HG03095 (cell line): ENCODE measurements around the gene ITPR2.

Experiments used
- ATAC-seq: cut with Tn5 transposase; IDR thresholded peaks from one replicate; pipeline ENCODE4 v1.9.1; 2021; ENCODE audit warnings: moderate library complexity; ENCODE audit not compliant: unreplicated experiment

Gene ITPR2

DNA sequence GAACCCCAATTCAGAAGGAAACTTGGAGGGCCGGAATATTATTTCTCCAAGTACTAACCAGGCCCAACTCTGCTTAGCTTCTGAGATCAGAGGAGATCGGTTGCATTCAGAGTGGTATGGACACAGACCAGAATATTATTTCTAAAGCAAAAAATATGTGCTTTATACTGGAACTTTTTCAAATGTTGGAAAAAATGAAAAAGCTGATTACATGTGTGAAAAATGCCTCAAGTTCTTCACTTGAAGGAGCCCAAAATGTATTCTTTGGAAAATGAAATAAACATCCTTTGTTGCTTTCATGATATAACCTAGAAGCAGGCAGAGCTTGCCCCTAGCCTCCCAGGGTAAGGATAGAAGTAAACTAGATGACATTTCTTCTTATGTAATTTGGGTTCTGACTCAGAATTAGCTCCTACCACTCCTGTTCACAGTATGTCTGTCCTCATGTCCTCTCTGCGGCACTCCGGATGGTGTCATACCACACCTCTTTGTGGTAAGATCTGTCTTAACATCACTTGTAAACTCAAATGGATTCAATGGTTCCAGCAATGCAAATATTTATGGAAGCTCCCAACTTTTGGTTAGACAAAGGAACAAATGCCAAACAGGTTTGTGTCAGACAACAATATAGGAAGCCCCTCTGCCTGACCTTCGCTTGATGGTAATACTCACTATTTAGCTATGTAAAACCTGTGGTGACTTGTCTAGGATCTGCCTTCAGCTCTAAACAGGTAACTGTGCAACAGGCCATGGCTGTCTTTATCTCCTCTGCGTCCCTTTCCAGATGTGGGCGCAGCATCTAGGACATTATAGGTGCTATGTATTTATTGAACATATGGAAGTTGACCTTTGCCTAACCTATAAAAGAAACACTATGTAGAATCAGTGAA, 459.1 kb downstream of the ITPR2 start:
- no peak for ATAC-seq

DNA sequence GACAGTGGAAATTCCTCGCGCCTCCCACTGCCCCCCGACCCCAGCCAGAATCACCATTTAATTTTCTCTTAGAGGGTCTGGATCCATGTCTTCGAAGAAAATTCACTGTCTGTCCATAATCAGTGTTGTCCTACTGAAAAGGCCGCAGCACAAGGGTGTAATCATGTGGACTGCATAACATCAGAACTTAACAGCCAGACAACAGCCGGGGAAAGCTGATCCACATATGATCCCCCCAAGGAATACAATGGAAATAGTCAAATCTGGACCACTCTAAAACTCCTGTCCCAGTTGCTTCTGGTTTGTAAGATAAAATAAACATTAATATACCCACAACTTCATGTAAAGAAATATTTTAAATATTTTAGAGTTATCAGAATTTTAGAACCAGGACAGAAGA, 460.1 kb downstream of the ITPR2 start:
- no peak for ATAC-seq

DNA sequence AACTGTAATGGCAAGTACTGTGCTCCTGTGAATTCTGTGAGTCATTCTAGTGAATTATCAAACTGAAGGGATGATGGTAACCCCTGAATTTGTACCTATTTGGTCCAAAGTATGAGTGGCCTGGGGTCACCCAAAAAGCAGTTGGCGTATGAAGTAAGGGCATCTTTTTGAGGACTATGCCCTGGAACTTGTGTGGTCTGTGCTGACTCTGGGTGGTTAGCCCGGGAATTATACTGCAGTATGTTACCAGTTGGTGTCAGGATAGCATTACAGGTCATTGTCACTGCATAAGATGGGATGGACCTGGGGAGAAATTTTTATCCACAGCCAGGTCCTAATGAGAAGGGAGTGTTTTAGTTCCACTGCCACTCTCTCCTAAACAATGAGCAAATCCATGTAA, 462.9 kb downstream of the ITPR2 start:
- ATAC-seq = no peak

DNA sequence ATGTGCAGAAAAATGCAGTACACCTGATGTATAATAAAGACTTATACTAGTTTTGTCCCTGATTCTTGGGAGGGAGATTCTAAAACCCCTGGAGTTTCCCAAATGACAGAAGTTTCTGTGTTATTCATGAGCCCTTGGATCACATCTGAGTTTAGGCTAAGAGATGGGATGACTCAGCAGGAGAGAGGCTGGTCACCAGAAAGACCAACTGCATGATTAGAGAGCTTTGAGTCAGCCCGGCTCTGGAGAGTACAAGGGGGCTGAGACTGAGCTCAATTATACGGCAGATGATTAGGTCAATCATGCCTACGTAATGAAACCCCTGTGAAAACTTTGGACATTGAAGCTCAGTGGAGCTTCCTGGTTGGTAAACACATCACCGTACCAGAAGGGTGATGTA, 463.4 kb downstream of the ITPR2 start:
- ATAC-seq = no peak

DNA sequence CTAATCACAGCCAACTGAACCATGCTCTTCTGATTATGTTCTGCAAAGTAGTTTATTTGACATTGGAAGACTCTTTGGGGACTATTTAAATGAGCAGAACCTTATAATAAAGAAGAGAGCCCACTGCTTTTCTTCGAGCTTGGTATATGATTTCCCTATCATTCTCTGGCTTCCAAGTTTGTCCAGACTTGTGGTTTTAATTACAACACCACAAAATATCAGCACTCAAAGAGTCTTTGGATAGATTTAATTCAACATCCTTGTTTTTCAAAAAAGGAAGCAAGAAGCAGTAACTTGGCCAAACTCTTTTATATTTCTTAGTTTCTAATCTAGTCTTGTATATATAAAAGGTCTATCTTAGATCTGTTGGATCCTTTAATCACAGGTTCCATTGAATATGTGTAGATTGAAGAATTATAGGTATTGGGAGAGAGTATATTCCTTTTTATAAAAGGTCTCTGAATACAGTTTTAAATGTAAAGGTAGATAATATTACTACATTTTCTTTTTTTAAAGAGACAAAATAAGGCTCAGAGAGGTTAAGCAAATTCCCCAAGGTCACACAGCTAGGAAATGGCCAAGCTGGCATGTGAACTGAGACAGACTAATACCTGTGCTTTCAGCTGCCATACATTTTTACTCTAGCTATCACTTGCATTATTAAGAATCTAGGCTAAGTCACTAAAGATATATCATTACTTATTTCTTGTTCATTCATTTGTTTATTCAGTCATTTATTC, 464.8 kb downstream of the ITPR2 start:
- no peak for ATAC-seq

DNA sequence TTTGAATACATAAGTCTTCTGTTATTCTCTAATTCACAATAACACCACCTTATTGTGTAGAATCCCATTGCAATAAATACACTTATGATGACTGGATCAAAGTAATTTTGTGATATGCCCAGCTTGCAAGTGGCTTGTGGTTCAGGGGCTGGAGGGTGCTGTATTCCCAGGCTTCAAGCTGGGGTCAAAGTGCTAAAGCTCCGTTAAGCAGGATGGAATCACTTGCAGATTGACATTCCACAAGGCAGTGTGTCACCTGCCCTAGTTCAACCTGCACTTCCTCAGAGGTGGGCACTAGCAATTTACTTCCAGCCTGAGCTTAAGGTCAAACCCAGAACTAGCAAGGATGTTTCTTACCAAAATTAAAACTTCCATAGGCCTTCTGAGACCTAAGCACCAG, 471.0 kb downstream of the ITPR2 start:
- ATAC-seq = no peak

DNA sequence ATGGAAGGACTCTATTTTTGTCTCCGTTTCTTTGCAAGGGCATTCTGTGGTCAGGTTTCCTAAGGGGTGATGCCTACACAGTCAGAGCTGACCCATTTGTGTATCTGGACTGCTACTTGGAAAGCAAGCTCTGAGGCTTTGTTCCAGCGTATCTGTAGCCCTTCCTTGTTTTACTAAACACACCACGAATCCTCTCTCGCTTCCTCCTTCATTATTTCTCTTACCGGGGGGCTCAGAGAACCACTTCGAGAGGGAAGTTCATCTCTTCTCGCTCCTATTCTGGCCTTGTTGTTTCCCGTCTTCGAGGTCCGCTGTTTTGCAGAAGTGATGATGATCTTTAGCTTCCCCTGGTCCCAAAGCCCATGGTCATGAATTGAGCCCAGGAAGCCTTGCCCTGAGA, 472.9 kb downstream of the ITPR2 start:
- ATAC-seq = no peak

DNA sequence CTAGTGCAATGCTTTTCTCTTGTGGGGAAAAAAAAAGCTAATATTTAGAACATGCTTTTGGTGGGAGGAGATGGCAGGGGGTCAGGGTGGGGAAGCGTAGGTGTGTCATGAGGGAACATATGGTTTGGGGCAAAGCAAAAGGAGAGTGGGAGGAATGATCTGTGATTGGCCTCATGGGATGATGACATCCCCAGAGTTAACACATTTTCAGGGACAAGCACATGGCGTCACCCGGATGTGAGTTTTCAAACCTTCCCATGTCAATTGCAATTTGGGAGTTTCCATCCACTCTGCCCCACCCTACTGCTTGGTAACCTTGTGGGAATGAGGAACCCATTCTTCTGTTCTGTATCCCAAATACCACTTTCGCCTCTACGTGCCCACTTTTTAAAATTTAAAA, 473.4 kb downstream of the ITPR2 start:
- ATAC-seq = no peak

DNA sequence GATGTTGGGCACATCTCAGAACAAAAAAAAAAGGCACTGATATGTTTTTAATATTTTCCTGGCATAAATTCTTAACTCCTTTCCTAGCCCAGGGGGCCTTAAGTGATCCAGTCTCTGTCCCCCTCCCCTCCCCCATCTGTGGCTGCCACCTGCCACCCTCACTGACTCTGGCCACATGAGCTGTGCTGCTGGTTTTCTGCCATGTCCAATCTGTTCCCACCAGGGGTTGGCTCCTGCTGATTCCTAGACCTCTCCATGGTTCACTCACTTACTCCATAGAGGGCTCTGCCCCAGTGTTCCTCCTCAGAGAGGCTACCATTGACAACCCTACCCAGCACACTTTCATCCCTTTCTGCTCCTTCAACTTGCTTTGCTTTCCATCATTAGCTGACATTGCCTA, 474.3 kb downstream of the ITPR2 start:
- ATAC-seq = no peak

DNA sequence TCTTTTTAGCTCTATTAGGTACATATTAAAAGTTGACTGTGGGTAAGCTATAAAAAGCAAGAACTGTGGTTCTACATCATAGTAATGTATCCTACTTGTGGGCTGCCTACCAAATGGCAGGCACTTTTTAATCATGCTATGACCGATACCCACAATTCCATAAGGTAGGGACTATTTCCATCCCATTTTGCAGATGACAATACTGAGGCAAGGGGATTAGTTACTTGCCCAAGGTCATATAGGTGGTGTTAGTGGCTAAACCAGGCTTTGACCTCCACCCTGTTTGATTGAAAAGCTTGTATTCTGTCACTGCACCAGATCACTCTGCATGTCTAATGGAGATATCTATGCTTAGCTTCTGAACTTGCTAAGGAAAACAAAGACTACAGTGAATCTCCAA, 485.7 kb downstream of the ITPR2 start:
- ATAC-seq = no peak

DNA sequence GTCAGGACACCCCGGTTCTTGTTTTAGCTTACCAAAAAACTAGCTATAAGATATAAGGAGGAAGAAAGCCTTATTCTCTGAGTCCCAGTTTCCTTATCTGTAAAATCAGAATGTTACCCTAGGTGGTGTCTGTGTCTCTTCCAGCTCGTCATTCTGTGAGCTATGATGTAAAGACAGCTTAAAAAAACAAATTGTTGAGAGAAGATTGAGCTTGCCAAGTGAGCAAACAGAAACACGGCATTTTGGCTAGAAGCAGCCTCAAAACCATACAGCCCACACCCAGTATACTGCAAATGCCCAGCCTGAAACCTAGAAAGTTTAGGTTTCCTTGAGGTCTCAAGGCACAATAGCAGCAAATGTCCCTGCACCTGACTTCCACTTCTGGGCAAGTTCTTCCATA, 486.3 kb downstream of the ITPR2 start:
- ATAC-seq = no peak

DNA sequence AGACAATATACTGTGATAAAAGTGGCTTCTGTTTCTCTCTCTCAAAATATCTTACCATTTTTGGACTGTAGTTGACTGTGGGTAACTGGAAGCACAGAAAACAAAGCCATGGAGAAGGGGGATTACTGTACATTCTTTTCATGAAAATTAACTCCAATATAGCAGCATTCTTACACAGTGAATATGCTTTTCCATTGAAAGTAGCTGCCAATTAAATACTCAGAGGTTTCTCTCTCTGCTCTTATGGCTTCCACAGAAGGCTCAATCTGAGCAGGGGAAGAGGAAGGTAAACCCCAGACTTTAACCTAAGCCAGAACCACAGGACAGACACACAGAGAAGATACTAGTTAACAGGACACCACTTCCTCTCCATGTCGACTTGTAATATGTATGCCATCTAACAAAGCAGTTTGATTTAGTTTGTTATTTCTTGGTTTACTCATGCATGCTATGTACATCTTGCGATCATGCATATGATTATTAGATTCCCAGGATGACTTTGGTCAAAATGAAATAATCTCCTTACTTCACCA, 487.5 kb downstream of the ITPR2 start:
- no peak for ATAC-seq

DNA sequence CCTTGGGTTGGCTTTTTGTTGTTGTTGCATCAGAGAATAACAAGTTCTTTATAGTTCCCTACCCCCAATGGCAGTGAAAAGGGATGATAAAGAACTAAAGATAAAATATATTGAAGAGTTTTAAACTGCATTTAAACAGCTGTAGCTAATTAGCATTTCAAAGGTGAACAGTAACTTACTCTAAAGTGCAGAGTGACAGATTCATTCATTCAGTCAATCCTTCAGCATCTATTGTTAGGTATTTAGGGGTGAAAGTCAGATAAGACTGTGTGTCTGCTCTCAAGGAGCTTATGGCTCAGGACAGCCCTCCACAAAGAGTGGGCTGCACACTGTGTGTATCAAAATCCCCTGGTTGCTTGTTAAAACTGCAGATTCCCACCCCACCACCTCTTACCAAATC, 491.5 kb downstream of the ITPR2 start:
- no peak for ATAC-seq

DNA sequence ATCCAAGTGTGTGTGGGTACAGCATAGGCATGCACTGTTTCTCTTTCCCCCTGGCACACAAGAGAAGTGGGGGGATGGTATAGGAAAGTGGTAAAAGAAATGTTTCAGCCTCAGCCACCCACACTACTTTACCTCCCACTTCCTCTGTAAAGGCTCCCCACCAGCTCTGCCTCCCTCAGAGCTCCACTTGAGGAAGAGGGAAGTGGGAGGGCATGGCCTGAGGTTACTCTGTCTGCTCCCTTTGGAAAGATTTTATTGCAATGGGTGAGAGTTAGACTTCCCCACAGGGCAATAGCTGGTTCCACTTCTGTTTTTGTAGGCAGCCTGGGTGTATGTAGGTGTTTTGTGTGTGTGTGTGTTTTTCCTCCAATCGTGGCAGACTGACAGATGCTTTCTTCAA, 492.3 kb downstream of the ITPR2 start:
- ATAC-seq = peak; percentile 69

DNA sequence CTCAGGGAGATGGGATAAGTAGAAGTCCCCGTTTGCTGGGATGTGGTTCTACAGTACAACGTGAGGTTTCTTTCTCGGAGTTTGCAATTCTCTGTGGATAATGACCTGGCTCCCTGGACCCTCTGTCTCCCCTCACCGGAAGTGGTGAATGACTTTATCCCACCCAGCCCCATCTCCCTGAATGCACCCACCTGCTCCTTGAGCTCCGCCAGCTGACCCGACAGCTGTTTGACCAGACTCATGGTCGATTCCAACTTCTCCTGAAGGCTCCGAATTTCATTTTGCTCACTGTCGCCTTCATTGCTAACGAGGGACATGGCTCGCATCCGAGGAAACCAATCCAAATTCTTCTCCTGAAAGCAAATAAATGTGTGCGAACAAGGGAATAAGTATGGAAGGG, 493.0 kb downstream of the ITPR2 start:
- no peak for ATAC-seq

DNA sequence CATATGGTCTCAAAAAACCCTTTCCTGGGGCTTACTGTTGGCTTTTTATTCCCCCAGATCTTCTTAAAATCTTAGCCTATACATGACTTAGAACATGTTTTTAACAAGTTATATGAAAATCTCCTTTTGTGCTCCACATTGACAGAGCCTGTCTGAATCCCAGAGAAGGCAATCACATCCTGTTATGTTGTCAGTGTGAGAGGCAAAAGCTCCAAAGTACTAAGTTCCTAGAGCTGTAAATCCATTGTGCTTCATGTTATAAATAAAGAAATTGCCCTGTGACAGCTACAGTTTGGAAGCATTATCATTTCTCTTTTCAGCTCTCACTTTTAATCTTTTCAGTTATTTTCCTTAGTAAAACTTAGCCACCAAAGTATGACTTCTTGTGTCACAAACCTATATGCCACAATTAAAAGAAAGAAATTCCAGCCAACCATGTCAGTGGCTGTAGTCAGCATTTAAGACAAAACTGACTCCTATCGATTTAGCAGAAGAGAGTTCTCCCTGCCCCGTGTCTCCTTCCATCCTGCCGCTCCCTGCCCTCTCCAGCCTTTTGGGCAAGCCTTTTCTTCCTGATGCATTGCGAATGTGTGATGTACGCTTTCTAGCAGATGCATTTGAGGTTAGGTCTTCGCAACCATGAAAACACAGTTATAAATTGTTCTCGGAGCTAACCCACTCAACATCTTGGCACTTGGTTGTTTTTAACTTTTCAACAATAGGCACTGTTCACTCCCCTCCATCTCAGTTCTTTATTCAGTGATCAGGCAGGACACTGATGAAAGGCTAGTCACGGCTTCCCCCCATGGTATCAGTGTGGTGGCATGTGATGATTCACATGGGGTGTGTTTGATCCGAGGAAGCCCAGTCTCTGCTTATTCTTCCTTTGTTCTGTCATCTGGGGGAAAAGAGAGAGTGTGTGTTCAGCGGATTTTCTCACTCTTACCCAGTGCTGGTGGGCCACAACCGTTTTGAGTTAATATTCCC, 494.1 kb downstream of the ITPR2 start:
- no peak for ATAC-seq

DNA sequence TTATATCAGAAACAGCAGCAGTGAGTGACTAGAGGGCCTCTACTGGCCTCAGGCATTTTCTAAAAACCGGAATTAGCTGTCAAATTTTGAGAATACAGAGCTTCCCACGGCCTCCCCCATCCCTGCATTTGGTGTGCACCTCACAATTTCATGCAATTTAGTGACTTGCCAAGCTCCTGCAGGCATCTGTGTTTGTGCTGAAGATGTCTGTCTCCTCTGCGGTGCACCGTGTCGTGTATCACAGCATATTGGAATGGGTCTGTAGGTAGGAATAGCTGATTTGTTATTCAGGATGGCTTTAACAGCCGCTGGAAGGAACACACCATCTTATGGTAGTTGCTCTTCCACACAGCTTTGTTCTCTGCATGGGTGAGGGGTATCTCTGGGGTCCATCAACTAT, 497.3 kb downstream of the ITPR2 start:
- no peak for ATAC-seq

DNA sequence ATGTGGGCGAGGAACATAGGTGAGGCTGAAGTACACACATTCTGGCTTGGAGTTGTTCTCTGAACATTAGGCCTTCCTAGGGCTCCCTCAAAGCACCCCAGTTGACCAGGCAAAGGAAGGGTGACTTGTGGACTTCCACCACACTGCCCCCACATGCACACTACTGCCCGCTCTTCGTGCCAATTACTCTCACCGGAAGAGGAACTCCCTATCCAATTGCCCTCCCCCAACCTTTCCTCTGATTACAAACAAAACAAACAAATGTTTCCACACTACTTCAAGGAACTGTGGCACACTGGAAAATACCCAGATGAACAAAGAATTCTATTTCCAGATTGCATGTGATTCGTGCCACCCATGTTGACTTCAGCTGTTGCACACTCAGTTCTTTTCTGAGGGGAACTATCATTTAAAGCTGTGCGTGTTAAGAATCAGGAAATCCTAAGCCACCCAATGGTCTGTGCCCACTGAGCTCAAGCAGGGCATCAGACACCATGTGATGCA, 498.3 kb downstream of the ITPR2 start:
- no peak for ATAC-seq

DNA sequence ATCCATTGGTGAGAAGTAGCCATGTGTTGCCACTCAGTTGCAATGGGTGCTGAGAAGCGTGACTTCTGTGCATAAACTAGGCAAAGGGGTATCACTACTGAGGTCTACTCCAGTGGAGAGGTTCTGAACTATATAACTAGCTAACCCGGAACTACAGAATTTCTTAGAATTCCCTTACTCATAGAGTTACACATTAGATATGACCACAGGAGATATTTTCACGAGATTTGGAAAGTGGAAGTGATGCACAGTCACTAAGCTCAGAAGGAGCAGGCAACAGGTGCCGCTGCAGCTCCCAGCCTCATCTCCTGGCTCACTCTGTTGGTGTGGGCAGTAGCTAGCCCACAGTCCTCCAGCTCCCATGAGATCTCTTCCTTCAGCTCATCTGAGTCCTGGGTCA, 501.0 kb downstream of the ITPR2 start:
- ATAC-seq = no peak

DNA sequence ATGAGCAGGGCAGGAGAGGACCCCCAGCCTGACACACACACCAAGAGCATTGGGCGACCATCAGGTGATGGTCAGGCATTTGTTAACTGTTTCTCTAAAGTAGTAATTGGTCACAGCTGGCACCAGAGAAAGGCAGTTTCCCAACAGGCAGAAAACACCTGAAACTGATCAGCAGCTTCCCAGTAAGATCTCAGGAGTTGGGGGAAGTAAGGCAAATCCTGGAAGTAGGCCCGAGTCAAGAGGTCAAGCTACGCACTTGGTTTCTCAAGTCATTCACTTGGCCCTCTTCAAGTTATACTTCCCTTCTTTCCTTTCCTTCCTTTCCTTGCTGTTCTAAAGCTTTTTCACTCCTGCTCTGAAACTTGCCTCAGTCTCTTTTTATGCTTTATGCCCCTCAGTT, 501.9 kb downstream of the ITPR2 start:
- no peak for ATAC-seq
